HG02884 (cell line): ENCODE measurements around the gene SESN1.

Source experiments
- ATAC-seq: cut with Tn5 transposase; IDR thresholded peaks from one replicate; pipeline ENCODE4 v1.9.1; 2021; ENCODE audit warnings: mild to moderate bottlenecking, moderate library complexity; ENCODE audit not compliant: unreplicated experiment

SESN1 gene

GRCh38 chr6:108966855-108967755 is 127.5 kb downstream of the SESN1 start:
- ATAC-seq, result no peak

- no peak for ATAC-seq
Observed at GRCh38 chr6:108966251-108966650, 128.4 kb downstream of the SESN1 start.

DNA sequence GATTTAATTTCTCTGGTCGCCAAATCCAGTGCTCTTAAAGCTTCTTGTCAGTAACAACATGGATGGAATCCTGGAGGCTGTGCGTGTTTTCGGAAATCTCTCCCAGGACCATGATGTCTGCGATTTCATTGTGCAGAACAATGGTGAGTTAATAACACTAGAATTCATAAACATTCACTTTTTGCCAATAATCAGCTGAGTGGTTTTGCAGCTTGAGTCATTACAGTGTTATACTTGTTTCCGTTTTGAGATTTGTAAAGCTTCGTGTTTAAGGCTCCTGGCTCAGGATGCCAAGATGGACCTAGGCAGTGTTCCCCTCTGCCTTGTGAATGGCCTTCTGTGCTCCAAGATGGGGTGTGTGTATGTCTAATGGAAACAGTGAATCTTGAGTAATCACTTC is 132.7 kb downstream of the SESN1 start:
- ATAC-seq, result no peak

DNA sequence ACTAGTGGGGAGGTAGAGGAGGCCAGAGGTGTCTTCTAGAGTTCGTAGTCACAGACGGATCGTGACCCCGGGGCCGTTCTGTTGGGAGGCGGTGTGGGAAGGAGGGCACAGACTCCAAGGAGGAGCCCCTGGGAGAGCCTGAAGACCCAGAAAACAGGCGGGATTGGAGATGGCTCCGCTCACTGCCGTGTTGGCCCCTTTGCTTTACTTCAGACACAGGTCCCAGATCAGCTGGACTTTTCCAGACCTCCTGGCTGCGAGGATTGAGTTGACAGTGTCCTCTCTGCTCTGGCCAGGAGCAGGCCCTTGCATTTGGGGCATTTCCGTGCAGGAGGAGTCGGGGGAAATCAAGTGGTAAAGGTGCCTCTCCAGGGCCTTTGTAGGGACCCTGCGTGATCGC is 133.6 kb downstream of the SESN1 start:
- ATAC-seq, result no peak

DNA sequence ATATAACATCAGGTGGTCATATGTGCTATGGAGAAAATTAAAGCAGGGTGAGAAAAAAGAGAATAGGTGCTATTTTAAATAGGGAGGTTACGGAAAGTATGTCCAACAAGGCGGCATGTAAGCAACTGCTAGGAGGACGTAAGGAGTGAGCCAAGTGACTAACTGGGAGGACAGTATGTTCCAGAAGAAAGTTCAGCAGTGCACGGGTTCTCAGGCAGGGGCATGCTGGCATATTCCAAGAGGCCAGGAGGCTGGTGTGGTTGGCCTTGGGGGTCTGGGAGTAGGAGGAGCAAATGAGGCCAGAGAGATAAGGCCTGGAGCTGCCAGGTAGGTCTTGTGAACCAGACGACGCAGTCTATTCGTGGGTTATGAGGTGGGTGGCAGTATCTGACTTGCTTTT is 134.0 kb downstream of the SESN1 start:
- no peak for ATAC-seq

- ATAC-seq, result no peak
Observed at GRCh38 chr6:108959972-108960582, 134.6 kb downstream of the SESN1 start.

DNA sequence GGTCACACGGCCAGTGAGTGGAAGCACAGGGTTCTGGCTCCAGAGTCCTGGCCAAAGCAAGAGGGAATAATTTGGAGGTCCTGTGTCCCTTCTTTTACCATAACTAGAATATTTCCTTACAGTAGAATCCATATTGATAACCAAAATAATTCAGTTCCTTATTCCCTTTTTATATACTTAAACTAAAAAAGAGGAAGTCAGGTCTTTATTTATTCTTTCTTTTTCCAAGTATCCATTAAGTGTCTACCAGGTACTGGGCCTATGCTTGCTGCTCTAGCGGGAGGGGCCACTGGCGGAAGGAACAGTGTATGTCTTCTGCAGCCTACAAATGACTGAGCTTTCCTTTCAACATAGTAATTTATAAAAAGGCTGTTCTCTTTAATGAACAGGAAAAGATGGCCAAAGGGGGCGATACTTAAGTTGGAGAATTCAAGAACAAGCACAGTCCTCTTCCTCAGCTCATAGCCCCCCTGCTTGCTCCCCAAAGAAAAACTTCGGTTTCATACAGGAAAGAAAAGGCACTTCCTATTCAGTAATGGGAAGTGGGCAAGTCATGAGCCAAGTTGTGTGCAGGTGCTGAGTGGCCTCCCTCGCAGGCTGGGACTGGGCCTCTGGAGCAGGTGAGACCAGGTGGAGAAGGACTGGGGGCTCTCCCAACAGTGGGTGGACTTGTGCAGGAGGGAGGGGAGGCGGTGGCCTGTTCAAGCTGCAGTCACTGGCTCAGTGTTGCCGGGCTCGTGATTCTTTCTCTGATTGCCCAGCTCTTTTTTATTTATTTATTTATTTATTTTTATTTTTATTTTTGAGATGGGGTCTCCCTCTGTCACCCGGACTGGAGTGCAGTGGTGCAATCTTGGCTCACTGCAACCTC is 135.5 kb downstream of the SESN1 start:
- no peak for ATAC-seq

- ATAC-seq, result no peak
Observed at GRCh38 chr6:108957221-108957620, 137.4 kb downstream of the SESN1 start.

- no peak for ATAC-seq
Observed at GRCh38 chr6:108955329-108955949, 139.2 kb downstream of the SESN1 start.

DNA sequence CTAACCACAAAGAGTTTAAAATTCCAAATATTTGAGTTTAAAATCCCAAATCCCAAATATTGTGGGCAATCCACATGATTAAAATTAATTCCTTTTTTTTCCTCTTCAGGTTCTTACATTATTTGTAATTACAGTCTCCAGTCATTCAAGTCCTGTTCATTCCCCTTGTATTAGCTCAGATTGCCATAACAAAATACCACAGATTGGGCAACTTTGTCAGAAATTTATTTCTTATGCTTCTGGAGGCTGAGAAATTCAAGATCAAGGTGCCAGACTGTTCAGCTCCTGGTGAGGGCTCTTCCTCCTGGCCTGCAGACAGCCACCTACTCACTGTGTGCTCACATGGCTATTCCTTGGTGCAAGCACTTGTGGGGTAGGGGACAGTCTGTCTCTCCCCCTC is 141.0 kb downstream of the SESN1 start:
- no peak for ATAC-seq

GRCh38 chr6:108952776-108953486 is 141.7 kb downstream of the SESN1 start:
- no peak for ATAC-seq

GRCh38 chr6:108951351-108951953 is 143.2 kb downstream of the SESN1 start:
- ATAC-seq, result no peak

- no peak for ATAC-seq
Observed at GRCh38 chr6:108948181-108948661, 146.4 kb downstream of the SESN1 start.

- ATAC-seq, result no peak
Observed at GRCh38 chr6:108947114-108947854, 147.4 kb downstream of the SESN1 start.

DNA sequence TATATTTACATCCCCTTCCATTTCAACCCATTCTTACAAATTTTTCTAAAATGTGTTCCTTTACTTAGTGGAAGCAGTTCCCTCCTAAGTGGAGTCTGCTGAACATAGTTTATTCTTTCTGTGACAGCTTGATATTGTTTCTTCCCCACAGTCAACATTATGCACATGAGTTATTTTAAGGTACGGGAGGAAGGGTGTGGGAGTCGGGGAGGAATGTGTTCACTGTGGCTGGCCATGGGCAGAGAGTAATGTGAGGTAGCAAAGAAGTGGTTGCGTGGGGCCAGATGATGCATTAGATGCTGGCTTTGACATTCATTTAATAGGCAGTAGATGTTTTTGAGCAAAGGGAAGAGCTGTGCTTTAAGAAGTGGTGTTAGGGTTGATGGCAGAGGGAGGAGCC is 148.0 kb downstream of the SESN1 start:
- ATAC-seq, result no peak

DNA sequence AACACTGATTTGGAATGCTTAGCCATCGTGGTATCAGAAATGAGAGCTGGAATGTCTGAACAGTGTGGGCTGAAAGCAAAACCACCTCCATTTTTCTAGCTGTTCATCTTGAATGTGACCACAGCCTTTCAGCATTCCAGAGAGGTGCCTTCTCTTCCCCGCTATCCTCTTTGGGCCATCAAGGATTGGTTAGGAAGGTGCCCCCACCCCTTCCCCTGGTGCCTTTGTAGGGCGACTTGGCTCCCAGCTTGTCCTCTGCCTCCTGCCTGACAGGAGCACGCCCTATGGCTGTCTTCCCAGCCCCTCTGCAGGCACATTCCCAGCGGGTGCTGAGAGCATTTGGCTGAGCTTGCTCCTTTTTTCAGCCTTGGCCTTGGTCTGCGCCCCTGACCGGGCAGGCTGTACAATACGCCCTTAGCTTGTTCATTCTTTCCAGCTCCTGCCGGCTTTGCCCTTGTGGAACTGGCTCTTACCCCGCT is 148.9 kb downstream of the SESN1 start:
- no peak for ATAC-seq

DNA sequence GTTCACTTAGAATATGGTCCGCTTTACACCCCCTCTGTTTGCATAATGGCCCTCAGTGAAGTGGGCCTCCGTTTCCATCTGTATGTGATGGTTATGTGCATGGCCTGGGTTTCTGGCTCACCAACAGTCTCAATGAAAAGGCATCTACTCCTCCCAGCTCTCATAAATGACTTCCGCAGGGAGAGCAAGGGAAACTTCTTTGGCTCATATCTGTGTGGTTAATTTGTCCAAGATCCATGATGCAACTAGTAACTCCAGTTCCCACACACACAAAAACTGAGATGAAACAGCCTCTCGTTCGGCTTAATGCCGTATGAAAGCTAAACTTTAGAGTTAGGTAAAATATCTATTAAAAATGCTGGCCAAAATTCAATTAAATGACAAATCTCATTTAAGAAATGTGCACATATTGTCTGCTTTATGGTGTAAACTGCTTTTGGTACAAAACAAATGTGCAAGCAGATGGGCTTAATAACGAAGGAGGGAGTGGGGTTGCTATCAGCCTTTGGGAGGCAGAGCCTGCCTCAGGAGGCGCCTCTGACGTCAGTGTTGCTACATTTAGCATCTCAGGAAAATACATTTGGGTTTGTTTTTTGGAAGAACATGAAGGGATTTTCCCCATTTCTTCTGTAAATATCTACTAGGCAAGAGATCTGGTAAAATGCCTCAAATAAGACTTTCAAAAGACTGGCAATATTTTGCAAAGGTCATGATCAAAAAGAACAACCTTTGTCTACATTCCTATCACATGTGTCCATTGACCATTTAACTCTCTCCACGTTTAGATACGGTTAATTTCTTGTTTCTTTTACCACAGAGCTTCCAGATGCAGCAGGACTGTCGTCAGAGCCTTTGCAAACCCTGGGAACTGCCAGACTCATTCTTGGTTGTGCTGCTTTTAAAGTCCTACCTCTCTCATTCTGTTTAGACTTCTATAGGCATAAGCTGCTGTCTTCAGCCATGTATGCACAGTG is 149.7 kb downstream of the SESN1 start:
- no peak for ATAC-seq

DNA sequence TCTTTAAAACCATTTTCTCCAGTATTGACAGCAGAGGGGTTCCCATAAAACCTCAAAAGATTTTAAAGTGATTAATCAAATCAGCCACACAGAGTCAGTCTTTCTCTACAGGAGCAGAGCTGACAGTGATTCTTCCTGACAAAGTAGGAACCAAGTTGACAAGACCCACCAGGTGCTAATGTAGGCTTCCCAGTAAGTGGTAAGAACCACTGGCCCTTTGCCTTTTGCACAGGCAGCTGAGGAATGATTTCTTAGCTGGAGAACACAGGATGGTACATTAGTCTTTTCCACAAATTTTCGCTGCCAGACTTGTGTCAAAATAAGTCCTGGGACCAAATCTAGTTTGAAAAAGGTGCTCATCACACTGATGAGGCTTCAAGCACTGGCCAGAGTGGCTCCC is 150.6 kb downstream of the SESN1 start:
- no peak for ATAC-seq
